CD14-positive monocyte (primary cell): ENCODE results near the gene PGAP2. TPM values are rescaled to one million over a fixed set of nuclear protein-coding genes. Genes with fewer than 3 reads are reported as not detected.
A peak's percentile ranks its signal among the peaks of the same experiment; 100 is the strongest.

ENCODE experiments used
- DNase-seq, 3 donors: peaks; one replicate each; pipeline ENCODE4 v3.0.0-alpha.2; 2011 to 2022
- H2AFZ ChIP-seq: 2 replicates; pipeline ENCODE4 v1.6.0; 2012; ENCODE audit warnings: mild to moderate bottlenecking, low read depth, low read length, inconsistent platforms; ENCODE audit not compliant: insufficient read depth, poor library complexity, severe bottlenecking
- H3K27ac ChIP-seq, 2 donors: 1 replicate in 1 of 2; 2 replicates in 1 of 2; pipeline ENCODE4 v1.5.1; 2012 to 2013; ENCODE audit warnings: low read length in 2 of 2, control low read depth in 1 of 2, inconsistent platforms in 1 of 2, low read depth in 1 of 2, mild to moderate bottlenecking in 1 of 2
- H3K27me3 ChIP-seq, 2 donors: one replicate each; pipeline versions ENCODE4 v1.6.0 to v1.6.1; 2011 to 2013; ENCODE audit warnings: low read length in 2 of 2; ENCODE audit not compliant: control insufficient read depth in 2 of 2, insufficient read depth in 2 of 2
- H3K36me3 ChIP-seq, 2 donors: replicated peaks in 1 of 2; 1 replicate in 1 of 2; 2 replicates in 1 of 2; pipeline versions ENCODE4 v1.5.1 to v1.6.1; 2012 to 2013; ENCODE audit warnings: low read length in 2 of 2, control low read depth in 1 of 2, inconsistent platforms in 1 of 2, mild to moderate bottlenecking in 1 of 2; ENCODE audit not compliant: insufficient read depth in 2 of 2, control insufficient read depth in 1 of 2
- H3K4me1 ChIP-seq, 2 donors: 1 replicate in 1 of 2; 2 replicates in 1 of 2; pipeline versions ENCODE4 v1.5.1 to v1.6.1; 2012 to 2013; ENCODE audit warnings: low read length in 2 of 2, control low read depth in 1 of 2, inconsistent platforms in 1 of 2, mild to moderate bottlenecking in 1 of 2, moderate library complexity in 1 of 2; ENCODE audit not compliant: insufficient read depth in 2 of 2, control insufficient read depth in 1 of 2
- H3K4me2 ChIP-seq: replicated peaks from 2 replicates; pipeline ENCODE3; 2012; ENCODE audit warnings: low read length, moderate library complexity, mild to moderate bottlenecking; ENCODE audit not compliant: poor library complexity, severe bottlenecking; ENCODE audit errors: extremely low read depth
- H3K4me3 ChIP-seq, 3 experiments: fragments of 200-600 bp in 1 of 3; sonication (generic) in 1 of 3; replicated peaks in 1 of 3; 1 replicate in 2 of 3; 2 replicates in 1 of 3; pipeline ENCODE4 v1.5.1; 2011 to 2013; ENCODE audit warnings: low read length in 3 of 3, mild to moderate bottlenecking in 3 of 3, control low read depth in 2 of 3, low read depth in 2 of 3, inconsistent platforms in 1 of 3, moderate library complexity in 1 of 3
- H3K79me2 ChIP-seq: 2 replicates; pipeline ENCODE4 v1.6.0; 2012; ENCODE audit warnings: mild to moderate bottlenecking, control low read depth, inconsistent platforms, low read length, moderate library complexity; ENCODE audit not compliant: insufficient read depth
- H3K9ac ChIP-seq: 2 replicates; pipeline ENCODE4 v1.6.0; 2017; ENCODE audit warnings: low read length, mild to moderate bottlenecking; ENCODE audit not compliant: insufficient read depth, poor library complexity, severe bottlenecking
- H3K9me3 ChIP-seq, 2 donors: replicated peaks in 1 of 2; 1 replicate in 1 of 2; 2 replicates in 1 of 2; pipeline versions ENCODE4 v1.5.1 to v1.6.1; 2012 to 2013; ENCODE audit warnings: low read length in 2 of 2, control low read depth in 1 of 2; ENCODE audit not compliant: control insufficient read depth in 1 of 2, insufficient read depth in 1 of 2
- H4K20me1 ChIP-seq: 2 replicates; pipeline ENCODE4 v1.6.0; 2012; ENCODE audit warnings: mild to moderate bottlenecking, low read length, control low read depth, moderate library complexity; ENCODE audit not compliant: insufficient read depth
- H3K27ac Mint-ChIP-seq, 7 donors: one replicate each; pipeline ENCODE4 v1.8.0; 2020; ENCODE audit warnings: mild to moderate bottlenecking in 7 of 7, mixed read lengths in 7 of 7, moderate library complexity in 6 of 7, inconsistent platforms in 2 of 7
- H3K27me3 Mint-ChIP-seq, 3 donors: one replicate each; pipeline ENCODE4 v1.8.0; 2021 to 2022; ENCODE audit warnings: low read depth in 3 of 3, mild to moderate bottlenecking in 3 of 3, mixed read lengths in 3 of 3, moderate library complexity in 3 of 3, inconsistent platforms in 1 of 3
- H3K36me3 Mint-ChIP-seq, 2 donors: one replicate each; pipeline ENCODE4 v1.8.0; 2020; ENCODE audit warnings: mixed read lengths in 2 of 2, inconsistent platforms in 1 of 2, mild to moderate bottlenecking in 1 of 2
- H3K4me1 Mint-ChIP-seq: one replicate; pipeline ENCODE4 v1.8.0; 2020; ENCODE audit warnings: mild to moderate bottlenecking, mixed read lengths
- H3K4me3 Mint-ChIP-seq, 2 donors: one replicate each; pipeline ENCODE4 v1.8.0; 2020; ENCODE audit warnings: mild to moderate bottlenecking in 2 of 2, mixed read lengths in 2 of 2, moderate library complexity in 1 of 2
- H3K9me3 Mint-ChIP-seq, 7 donors: one replicate each; pipeline ENCODE4 v1.8.0; 2020 to 2022; ENCODE audit warnings: mixed read lengths in 7 of 7, mild to moderate bottlenecking in 6 of 7, moderate library complexity in 6 of 7, inconsistent platforms in 2 of 7
- WGBS: methylation state at CpG from one replicate; pipeline ENCODE4 v1.1.5; 2013; ENCODE audit warnings: missing lambda C conversion rate; ENCODE audit not compliant: insufficient coverage; 5-methylcytosine and 5-hydroxymethylcytosine counted together
- intact Hi-C, 2 donors: fragments of 100-400 bp; cut with micrococcal nuclease; formaldehyde crosslinking; loops; one replicate each; pipeline versions ENCODE4 v1.15.0 to v1.15.1; 2023
- polyA plus RNA-seq, 3 donors: library from polyadenylated mRNA; depleted of rRNA in 1 of 3; unstranded in 2 of 3; stranded (reverse) in 1 of 3; fragments of 300-500 nt in 2 of 3; fragments of >200 nt in 1 of 3; fragmentation: Illumina TruSeq in 2 of 3; gene quantifications; 1 replicate in 2 of 3; 2 replicates in 1 of 3; pipeline ENCODE4 v1.2.3, GENCODE V29; 2012 to 2021
- TF ChIP-seq, protein P1 (sequence below): fragments of 200-600 bp; IDR thresholded peaks from one replicate; pipeline ENCODE4 v1.8.0; 2022; ENCODE audit warnings: antibody characterized with exemption, mild to moderate bottlenecking

The PGAP2 gene
- polyA plus RNA-seq, 3 donors = 5.8 to 17.9 (median 6.8) TPM

DNA sequence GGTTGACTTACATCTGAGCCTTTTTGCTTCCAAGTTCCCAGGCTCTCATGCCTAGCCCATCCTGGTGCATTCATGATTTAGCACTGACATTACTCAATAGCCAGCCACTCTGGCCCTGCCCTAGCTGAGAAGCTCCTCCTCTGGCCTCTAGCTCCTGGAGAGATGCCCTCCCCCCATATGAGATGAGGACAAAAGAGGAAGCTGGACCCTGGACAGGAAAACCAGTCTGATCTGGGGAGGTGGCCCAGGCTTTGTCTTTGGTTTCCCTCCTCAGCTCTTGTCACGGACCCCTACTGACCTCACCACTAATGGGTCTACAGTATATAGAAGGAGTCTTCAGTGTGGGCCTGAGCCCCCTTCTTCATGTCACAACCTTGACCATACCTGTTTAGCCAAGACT is 29.4 kb downstream of the PGAP2 start:
- no peaks in the 10 kb centered on the region for H3K9me3 ChIP-seq
- Mint-ChIP-seq H3K27me3 (no peaks in the 10 kb centered on the region), H3K27ac (peak overlapping the region; percentile 92 to 98 (median 96)), H3K36me3 (peaks cover 34 to 42% of the 10 kb centered on the region in 2 donors), H3K4me3 (peak overlapping the region; percentile 96 to 98), H3K9me3 (peaks cover 0 to 2% (median 0%) of the 10 kb centered on the region in 7 donors), H3K4me1 (peaks cover 76% of the 10 kb centered on the region)
- H3K4me2 ChIP-seq = peak overlapping the region; percentile 96
- peaks cover 68 to 77% of the 10 kb centered on the region in 2 donors for H3K4me1 ChIP-seq
- no peaks in the 10 kb centered on the region for H3K27me3 ChIP-seq
- peak; percentile 89 to 95 (median 93) for DNase-seq
- intact Hi-C loops = loop anchor here in 1 of 2 donors (2.0 to 5.0 kb wide), 2 partner anchors 17 to 40 kb away; partner anchors contain the start of genes NUP98 and STIM1
- peaks cover 93% of the 10 kb centered on the region for H3K79me2 ChIP-seq
- H3K4me3 ChIP-seq = peak overlapping the region; percentile 96 to 100 (median 99)
- H2AFZ ChIP-seq = no peak overlapping the region
- TF ChIP-seq, protein P1, sequence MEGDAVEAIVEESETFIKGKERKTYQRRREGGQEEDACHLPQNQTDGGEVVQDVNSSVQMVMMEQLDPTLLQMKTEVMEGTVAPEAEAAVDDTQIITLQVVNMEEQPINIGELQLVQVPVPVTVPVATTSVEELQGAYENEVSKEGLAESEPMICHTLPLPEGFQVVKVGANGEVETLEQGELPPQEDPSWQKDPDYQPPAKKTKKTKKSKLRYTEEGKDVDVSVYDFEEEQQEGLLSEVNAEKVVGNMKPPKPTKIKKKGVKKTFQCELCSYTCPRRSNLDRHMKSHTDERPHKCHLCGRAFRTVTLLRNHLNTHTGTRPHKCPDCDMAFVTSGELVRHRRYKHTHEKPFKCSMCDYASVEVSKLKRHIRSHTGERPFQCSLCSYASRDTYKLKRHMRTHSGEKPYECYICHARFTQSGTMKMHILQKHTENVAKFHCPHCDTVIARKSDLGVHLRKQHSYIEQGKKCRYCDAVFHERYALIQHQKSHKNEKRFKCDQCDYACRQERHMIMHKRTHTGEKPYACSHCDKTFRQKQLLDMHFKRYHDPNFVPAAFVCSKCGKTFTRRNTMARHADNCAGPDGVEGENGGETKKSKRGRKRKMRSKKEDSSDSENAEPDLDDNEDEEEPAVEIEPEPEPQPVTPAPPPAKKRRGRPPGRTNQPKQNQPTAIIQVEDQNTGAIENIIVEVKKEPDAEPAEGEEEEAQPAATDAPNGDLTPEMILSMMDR = no peak
- WGBS = no CpG with 5 or more reads among the region's 1 CpG
- peak overlapping the region; percentile 96 for H3K9ac ChIP-seq
- H3K27ac ChIP-seq = peak overlapping the region; percentile 87 to 97
- peaks cover 2 to 11% of the 10 kb centered on the region in 2 donors for H3K36me3 ChIP-seq
- H4K20me1 ChIP-seq = peaks cover 78% of the 10 kb centered on the region

DNA sequence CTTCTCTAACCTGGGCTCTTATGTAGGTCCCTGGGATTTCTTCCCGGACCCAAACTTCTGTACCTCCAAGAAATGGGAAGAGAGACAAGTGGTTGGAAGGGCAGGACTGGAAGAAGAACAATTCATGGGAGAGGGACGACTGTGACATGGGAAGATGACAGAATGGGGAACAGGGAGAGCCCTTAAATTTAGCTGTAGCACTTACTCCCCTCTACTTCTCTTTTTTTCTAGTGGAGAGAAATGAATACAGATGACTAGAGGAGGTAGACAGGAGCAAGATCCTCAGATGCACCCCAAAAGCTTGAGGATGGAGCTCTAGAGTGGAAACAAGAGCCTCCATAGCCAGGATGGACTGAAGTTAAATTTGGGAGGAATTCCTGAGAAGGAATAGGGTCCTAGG is 30.1 kb downstream of the PGAP2 start:
- no CpG with 5 or more reads among the region's 2 CpGs for WGBS
- intact Hi-C loops = loop anchor here in 1 of 2 donors (2.0 to 5.0 kb wide), 2 partner anchors 16 to 41 kb away; partner anchors contain the start of genes NUP98 and STIM1
- peak overlapping the region; percentile 96 to 98 for H3K4me3 Mint-ChIP-seq
- Histone ChIP-seq H3K79me2 (peaks cover 86% of the 10 kb centered on the region), H3K27me3 (no peaks in the 10 kb centered on the region), H3K27ac (peak overlapping the region; percentile 87 to 97), H3K4me1 (peaks cover 61 to 70% of the 10 kb centered on the region in 2 donors), H2AFZ (no peak overlapping the region), H3K9ac (peak overlapping the region; percentile 96), H3K36me3 (peaks cover 2 to 5% of the 10 kb centered on the region in 2 donors), H4K20me1 (peaks cover 71% of the 10 kb centered on the region), H3K4me3 (peak overlapping the region; percentile 96 to 100 (median 99)), H3K9me3 (no peaks in the 10 kb centered on the region), H3K4me2 (peak overlapping the region; percentile 96)
- peak; percentile 48 to 75 (median 70) for DNase-seq
- peaks cover 30 to 35% of the 10 kb centered on the region in 2 donors for H3K36me3 Mint-ChIP-seq
- TF ChIP-seq, protein P1 = no peak
- peak overlapping the region; percentile 92 to 98 (median 96) for H3K27ac Mint-ChIP-seq
- peaks cover 0 to 2% (median 0%) of the 10 kb centered on the region in 3 donors for H3K27me3 Mint-ChIP-seq
- H3K9me3 Mint-ChIP-seq = peaks cover 0 to 2% (median 0%) of the 10 kb centered on the region in 7 donors
- peaks cover 69% of the 10 kb centered on the region for H3K4me1 Mint-ChIP-seq
